Fibroblast of villous mesenchyme (primary cell): ENCODE measurements around the gene PMEL. TPM values are rescaled to one million over a fixed set of nuclear protein-coding genes. Genes with fewer than 3 reads are reported as not detected.
"Not testable (repeated sequence)": the region's sequence is repeated elsewhere in the genome, so short reads cannot be mapped to it uniquely, and the experiment has no call there.

Source experiments
- DNase-seq: peaks from one replicate; pipeline ENCODE4 v3.0.0-alpha.2; 2010; ENCODE audit warnings: low read depth
- H3K4me3 ChIP-seq: 2 replicates; pipeline ENCODE4 v1.5.1; 2011; ENCODE audit warnings: low read depth, mild to moderate bottlenecking, low read length
- total RNA-seq: library from RNA; depleted of rRNA; stranded (reverse); fragments of >200 nt; gene quantifications from 2 replicates; pipeline ENCODE4 v1.2.3, GENCODE V29; 2012
- TF ChIP-seq, protein P1 (sequence below): IDR thresholded peaks from 2 replicates; pipeline ENCODE4 v1.5.1; 2012; ENCODE audit warnings: low read depth, mild to moderate bottlenecking, low read length; ENCODE audit not compliant: insufficient read depth

The PMEL gene
- total RNA-seq, 1 donor = 1.3 TPM

DNA sequence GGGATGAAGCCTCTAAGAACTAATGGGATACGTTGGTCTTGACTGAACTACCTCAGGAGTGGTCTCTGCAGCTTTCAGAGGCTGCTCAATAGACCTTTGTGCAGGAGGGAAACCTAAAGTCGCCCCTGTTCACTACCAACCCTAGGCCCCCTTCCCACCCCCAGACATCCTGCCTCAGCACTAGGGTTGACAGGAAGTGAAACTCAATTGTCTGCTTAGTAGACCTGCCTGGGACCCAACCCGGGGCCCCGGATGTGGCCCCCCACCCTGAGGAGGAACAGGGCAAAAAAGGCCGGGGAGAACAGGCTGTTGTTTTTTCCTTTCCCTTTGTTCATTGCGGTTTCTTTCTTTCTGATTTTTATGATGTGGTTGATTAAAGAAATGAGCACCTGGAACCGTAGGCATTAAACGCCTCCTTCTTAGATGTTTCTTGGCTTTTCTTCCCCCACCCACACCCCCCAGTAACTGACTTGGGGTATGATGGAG lies 36.5 kb downstream of the PMEL start:
- no peak for DNase-seq
- TF ChIP-seq, protein P1, sequence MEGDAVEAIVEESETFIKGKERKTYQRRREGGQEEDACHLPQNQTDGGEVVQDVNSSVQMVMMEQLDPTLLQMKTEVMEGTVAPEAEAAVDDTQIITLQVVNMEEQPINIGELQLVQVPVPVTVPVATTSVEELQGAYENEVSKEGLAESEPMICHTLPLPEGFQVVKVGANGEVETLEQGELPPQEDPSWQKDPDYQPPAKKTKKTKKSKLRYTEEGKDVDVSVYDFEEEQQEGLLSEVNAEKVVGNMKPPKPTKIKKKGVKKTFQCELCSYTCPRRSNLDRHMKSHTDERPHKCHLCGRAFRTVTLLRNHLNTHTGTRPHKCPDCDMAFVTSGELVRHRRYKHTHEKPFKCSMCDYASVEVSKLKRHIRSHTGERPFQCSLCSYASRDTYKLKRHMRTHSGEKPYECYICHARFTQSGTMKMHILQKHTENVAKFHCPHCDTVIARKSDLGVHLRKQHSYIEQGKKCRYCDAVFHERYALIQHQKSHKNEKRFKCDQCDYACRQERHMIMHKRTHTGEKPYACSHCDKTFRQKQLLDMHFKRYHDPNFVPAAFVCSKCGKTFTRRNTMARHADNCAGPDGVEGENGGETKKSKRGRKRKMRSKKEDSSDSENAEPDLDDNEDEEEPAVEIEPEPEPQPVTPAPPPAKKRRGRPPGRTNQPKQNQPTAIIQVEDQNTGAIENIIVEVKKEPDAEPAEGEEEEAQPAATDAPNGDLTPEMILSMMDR = no peak
- H3K4me3 ChIP-seq = no peak overlapping the region

DNA sequence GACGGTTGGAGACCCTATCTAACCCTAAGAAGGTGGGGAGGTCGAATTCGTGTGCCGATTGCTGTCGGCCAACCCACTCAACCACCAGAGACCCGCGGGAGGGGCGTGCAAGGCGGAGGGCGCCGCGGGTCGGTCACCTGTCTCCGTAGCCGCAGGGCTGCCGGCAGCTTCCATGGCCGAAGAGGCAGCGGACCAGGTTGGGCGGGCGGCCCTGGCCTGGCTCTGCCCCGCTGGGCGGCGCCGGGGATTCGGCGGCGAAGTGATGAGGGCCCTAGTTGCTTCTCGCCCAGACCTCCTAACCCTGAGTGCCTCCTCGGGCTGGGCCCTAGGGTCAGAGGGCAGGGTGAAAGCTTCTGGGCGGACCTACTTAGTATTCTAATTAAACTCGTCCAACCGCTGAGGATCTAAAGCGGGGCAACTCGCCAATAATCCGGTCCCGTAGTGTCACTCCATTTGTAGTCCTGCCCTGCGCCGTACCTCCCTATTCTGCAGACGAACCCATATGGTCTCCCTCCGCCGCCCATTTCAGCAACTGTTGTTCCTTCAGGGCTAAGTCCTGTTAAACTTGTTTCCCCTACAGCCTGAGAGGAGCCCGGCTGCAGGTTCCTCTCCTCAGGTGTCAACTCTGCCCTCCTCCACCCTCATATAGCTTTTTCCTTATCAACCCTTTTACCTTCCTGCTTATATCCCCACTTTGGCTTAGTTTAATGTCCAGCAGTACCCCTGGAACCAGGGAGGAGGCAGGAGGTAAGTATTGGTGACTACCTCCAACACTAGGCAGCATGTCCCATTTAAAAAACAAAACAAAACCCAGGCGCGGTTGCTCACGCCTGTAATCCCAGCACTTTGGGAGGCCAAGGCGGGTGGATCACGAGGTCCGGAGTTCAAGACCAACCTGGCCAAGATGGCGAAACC lies 38.0 kb downstream of the PMEL start, which contains the start of gene PYM1:
Gene PYM1 (minus strand): TSS at position 307 of the 915 bp plus-strand sequence. CDS start 133 bp downstream, at position 174.
- peak; percentile 75 for DNase-seq
- TF ChIP-seq, protein P1 = no peak
- peak within 1 kb of the TSS; percentile 99 for H3K4me3 ChIP-seq

DNA sequence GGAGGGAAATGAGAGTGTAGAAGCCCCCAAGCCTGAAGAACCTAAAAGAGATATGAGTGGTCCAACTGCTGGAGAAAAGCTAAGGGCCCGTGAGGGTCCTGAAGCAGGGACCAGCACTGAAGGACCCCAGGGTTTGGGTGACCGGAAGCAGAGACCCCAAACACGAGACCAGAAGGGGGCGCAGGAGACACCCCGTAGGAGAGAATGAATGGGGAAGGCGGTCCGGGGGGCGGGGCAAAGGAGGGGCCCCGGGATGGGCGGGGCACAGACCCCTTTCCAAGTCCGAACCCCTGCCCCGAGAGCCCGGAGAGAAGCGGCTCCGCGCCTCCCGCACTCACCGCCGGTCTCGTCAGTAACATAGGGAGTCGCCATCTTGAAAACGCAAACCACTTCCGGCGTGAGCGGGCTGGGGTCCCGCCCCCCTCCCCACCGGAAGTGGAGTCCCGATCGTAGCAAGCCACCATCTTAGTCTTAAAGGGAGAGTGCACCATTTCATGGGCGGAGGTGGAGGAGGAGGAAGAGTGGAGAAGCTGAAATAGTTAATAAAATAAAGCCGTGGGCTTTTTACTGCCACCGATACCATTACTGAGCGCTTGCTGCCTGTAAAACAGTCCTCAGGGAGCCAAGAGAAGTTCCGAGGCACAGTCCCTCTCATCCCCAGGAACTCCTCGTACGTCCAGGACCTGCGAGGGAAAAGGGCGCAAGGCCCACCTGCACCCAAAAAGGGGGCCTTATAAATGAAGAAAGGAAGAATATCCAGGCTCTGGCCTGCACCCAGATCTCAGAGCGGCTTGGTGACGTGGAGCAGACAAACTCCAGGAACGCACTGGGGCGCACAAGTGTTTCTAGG lies 38.9 kb downstream of the PMEL start:
- TF ChIP-seq, protein P1 = peak; percentile 61
- peak overlapping the region; percentile 99 for H3K4me3 ChIP-seq
- DNase-seq = peak; percentile 95

DNA sequence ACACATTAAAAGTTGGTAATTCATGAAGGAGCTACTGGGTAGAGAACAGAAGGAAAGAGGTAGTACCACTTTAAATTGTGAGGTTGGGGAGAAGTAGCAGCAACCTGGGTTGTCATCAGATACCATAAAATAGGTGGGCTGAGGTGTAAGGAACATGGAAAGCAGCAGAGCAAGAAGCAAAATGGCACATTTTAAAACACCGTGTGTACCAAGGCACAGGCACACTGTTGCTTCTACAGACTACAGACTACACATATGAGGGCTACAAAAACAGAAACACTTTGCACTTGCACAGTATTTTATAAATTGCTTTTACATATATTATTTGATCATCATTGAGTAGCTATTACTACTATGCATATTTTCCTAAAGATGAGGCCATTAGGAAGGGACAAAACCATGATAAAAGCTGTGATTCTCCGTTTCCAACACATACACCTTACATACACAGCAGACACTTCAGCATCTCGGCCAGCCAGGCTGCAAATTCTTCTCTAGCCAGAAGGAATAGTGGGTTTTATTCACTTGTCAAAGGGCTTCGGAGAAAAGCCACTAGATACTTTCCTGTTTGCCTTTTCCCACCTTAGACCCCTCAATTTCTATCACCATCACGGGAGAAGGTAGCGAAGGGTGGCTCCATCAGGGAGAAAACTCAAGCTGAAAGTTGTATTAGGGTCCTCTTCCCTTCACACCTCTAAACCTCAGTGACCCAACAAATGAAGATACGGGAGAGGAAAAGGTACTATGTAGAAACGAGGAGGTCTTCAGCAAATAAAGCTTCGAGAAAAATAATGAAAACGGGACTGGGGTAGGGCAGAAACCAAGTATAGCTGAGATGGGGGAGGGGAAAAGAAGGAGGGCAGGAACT lies 39.7 kb downstream of the PMEL start:
- H3K4me3 ChIP-seq = peak overlapping the region; percentile 99
- TF ChIP-seq, protein P1 = no peak
- no peak for DNase-seq

DNA sequence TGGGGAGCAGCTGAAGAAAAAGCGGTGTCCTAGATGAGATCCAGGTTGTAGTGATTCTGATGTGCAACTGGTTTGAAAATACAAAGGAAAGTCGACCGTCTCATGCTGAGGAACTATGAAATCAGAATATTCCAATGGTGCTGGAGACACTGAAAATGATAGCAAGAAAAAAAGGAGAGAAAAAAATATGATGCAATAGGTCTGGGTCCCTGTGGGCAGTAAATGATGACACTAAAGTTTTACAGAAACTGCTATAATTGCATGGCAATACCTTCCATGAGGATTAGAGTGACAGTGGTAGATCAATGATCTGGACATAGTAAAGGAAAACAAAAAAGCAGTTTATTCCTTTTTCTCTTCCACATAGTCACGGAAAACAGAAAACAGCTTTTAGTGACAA lies 40.5 kb downstream of the PMEL start:
- no peak for DNase-seq
- no peak overlapping the region for H3K4me3 ChIP-seq
- TF ChIP-seq, protein P1 = no peak

DNA sequence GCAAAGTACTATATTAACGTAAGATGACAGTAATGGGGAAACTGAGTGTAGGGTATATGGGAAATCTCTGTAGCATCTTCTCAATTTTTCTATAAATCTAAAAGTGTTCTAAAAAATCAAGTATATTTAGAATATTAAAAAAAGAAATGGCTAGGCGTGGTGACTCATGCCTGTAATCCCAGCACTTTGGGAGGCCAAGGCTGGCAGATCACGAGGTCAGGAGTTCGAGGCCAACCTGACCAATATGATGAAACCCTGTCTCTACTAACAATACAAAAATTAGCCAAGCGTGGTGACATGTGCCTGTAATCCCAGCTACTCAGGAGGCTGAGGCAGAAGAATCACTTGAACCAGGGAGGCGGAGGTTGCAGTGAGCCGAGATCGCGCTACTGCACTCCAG lies 42.2 kb downstream of the PMEL start:
- DNase-seq, H3K4me3 ChIP-seq: not testable (repeated sequence)
